Epithelial cell of prostate (primary cell): ENCODE results near the gene STK24.

ENCODE experiments used
- DNase-seq: peaks from one replicate; pipeline ENCODE4 v3.0.0-alpha.2; 2011; ENCODE audit warnings: low read depth, low spot score
- H3K27ac ChIP-seq: fragments of 450-650 bp; 2 replicates; pipeline ENCODE4 v1.5.1; 2017; ENCODE audit warnings: mild to moderate bottlenecking

Gene STK24

DNA sequence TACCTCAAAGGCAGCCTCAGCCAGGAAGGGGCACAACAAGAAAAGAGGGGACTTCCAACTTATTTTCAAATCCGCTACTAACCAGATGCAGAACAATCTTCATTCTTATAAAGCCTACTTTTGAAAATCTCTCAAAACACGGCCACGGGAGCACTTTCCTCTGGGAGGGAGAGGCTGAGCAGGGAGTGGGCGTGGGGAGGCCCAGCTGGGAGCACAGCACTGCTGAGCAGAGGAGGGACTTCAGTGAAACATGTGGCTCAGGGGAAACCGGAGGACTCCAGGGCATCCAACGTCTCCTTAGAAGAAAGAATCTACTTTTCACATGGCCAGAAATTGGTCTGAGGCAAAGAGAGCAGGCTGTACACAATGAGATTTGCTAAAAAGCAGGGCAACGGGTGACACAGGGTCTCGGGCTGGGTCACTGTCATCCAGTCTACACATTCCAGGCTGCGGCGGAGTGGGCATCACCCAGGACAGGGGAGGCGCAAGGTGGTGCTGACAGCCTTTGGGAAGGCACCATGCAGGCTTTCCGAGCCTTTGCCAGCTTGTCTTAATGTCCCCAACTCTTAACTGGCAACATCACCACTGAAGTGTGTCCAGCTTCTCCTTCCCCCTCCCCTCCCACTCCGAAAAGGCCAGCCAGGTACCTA is 117.1 kb downstream of the STK24 start:
- no peak overlapping the region for H3K27ac ChIP-seq
- no peak for DNase-seq

DNA sequence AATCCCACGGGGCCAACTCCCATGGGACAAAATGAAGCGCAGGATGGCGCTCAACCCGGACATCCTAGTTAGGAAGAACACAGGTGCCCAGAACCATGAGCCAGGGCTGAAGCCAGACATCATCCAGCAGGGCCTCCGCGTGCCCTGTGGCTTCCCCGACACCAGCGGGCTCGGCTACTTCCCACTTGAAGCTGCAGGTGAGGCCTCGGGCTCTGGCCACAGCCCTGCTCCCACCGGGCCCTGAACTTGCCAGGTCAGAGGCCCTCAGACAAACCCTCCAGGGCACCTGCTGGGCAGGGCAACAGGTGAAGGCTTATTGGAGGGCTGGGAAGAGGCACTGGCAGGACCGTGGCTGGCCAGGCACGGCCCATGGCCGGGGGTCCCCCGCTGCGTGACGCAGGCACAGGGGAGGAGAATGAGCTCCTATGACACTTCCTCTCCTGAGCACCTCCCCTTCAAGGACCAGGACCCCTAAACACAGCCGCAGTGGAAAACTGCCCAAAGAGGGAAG is 117.7 kb downstream of the STK24 start:
- H3K27ac ChIP-seq = no peak overlapping the region
- no peak for DNase-seq

DNA sequence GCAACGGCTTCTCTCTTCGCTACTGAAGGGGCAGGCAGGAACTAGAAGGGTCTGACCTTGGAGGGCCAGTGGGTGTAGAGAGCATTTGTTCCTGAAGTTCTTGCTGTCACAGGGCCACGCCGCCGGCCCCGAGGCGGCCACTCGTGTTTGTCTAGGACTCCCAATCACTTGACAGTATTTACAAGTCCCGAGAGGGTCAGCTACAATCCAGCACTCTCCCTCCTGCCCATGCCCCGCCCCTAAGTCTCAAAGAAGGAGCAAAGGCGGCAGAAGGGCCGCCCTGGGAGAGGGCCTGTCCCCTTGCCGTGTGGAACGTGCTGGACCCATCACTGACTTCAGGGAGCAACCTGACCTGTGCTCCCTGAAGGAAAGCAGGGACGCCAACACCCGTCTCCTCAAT is 118.5 kb downstream of the STK24 start:
- H3K27ac ChIP-seq = no peak overlapping the region
- DNase-seq = no peak

DNA sequence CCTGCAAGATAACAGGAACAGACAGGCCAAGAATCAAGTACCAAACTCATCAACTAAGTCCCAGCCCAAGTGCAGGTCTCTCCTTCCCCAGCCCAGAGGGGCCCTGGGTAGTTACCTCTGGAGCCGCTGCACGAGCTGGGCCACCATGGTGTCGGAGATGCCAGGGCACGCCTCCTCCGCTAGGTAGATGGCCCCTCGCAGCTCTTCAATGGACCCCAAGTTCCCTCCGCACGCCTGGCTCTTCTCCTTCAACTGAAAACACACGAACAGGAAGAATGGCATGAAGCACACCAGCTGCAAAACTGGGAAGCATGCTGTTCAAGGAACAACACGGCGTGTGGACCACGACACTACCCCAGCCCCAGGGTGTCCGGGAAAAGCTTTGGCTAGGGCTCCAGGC is 119.9 kb downstream of the STK24 start:
- DNase-seq = no peak
- H3K27ac ChIP-seq = no peak overlapping the region

DNA sequence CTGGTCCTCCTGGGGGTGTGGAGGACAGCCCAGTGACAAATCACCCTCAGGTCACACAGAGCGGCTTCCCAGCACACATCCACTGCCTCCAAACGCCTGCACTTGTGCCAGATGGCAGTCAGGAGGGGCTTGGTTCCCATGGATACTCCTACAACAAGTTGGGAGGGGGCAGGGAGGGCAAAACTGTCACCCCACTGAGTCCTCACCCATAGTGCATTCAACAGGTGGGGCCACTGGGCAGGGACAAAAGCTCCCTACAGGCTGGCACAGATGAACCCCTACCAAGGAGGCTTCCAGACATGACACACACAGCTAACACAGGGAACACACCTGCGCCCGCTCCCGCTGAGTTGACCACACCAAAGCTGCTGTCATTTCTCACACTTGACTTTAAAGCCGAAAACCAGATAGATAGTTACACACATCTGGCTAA is 120.5 kb downstream of the STK24 start:
- no peak overlapping the region for H3K27ac ChIP-seq
- DNase-seq = no peak

DNA sequence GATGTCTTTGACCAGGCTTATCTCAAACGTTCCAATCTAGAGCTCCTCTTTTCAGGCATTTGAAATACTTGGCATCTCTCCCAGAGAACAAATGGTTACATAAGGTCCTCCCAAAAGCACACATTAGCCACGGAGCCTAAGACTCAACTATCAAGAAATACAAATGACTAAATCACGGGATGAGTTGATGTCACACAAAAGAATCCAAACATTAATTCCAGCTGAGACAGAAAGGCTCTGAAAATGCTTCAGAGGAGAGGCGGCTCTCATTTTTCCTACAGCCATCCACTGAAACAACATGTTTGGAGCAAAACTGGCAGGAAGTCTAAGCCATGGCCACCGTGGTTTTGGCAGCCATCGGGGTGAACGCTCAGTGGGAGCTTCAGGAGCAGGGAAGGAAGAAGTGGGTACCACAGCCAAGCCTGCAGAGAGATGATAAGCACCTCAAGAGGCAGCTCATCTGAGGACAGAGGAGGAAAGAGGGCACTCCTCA is 122.5 kb downstream of the STK24 start:
- no peak for DNase-seq

DNA sequence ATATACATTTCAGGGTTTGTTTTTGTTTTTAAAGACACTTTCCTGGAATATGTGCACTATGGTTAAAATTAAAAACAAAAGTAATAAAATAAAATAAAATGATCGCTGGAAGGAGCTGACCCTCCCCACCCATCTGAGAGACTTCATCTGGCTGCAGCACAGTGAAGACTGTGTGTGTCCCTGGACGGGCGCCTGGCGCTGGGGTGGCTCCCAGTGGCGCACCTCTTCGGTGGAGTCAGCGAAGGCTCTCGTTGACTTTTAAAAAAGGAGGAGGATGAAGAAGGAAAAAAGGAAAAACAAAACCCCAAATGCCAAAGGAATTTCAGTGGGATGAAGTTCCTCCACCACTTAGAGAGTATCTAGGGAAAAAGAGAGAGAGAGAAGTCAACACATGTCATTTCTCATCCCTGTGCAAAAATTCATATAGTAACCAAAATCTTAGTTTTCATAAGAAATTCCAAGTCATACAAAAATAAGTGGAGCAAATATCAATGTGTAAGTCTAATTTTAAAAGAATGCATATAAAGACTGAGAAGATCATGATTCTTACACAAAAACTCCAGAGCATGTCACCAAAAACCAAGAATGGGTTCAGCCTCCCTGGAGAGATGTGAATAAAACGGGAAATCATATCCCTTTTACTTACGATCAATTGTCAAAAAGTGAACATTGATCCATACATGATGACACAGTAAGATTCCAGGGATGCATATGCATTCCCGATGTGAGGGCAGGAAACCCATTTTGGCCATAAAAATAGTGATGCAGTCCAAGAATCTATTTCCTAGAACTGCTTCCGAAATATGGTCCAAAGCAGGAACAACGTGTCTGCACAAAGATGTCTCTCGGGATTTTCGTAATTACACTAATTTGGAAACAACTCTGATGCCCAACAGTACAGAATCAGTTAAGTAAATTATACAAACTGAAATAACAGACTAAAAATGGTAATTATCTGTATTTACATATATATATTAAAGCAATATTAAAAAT is 123.8 kb downstream of the STK24 start:
- no peak overlapping the region for H3K27ac ChIP-seq
- DNase-seq = no peak

More for the DNA sequence above, 122.5 kb downstream of the STK24 start:
- peak overlapping the region; percentile 32 for H3K27ac ChIP-seq

DNA sequence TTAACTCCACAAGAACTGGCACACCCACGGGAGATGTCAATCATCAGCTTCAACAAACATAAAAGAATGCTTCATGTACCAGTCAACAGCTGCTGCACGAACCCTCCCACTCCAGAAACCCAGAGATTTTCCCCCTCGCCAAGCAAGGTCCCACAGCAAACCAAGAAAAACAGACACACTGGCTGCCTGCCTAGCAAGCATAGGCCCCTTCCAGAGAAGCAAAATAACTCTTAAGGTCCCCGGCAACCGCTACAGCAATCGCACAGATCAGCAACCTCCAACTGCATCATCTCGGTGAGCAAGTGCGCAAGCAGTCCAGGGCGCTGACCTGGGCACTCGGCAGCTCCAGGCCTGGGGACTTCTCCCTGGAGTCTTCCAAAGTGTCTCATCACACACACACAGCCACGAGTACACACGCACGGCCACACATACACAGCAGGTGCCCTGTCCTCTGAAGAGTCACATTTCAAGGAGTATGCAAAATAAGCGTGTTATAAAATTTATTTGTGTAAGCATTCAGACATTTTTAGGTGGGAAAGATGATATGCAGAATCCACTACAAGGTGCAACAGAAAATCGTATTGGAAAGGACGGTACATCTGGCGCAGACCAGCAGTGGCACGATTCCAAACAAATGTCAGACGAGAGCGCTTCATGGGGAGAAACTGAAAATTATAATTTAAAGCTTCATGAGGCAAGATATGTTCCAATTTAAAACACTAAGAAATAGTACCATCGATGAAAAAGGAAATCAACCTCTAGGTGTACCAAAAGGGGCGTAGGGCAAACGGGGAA is 125.0 kb downstream of the STK24 start:
- DNase-seq = no peak
- H3K27ac ChIP-seq = no peak overlapping the region

DNA sequence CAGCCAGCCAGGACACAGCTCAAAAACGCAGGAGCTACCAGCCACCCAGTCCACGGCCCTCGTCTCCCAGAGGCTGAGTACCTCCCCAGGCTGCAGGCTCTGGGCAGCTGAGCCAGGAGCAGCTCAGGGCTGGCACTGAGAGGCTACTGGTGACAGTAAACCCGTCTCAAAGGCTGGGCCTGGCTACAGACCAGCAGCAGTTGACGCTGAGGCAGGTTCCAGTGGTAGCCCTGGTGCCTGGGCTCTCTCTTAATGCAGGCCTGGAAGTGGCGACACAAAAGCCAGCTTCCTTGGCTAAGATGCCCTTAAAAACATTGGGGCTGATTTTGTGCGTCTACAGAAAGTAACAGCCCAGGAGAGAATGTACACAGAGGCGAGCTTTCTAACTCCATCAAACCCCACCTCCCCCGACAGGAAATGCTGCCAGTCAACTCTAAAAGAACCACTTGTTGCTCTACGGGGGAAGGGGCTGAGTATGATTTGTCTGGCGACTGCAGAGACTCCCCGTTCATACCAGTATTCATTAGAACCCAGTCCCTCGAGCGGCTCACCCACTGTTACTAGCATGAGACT is 126.3 kb downstream of the STK24 start:
- DNase-seq = no peak
- H3K27ac ChIP-seq = no peak overlapping the region

DNA sequence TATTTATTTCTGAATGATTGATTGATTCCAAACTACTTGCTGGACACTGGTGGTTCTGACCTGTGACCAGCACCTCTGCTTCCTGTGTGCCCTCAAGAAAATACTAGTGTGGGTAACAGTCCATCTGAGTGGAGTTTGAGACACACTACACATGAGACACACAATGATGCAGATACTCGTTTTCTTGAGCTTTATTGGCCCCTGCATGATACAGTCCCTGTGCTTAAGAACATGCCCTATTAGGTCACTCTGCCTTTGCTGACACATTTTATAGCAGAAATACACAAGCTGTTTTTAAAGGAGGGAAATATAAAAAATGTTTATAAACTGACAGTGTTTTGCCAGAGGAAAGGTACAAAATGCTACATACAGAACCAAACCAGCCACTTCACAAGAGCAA is 126.9 kb downstream of the STK24 start:
- no peak for DNase-seq
- no peak overlapping the region for H3K27ac ChIP-seq

DNA sequence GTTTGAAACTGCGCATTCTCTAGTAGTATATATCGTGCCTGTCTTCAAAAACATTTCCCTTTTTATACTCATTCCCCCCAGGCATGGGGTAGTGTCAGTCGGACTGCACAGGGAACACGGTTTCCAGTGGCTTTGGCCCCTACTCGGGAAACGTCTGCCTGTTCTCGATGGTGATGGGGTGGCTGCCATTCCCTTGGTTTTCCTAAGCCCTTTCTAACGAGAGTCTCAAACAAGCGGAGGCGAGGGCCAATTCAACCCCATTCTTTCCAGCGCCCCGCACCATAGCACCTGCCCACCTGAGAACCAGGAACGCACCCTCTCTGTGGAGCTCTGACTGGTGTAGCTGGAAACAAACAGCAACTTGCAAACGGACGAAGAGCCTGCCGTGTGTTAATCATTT is 127.6 kb downstream of the STK24 start:
- DNase-seq = no peak
- no peak overlapping the region for H3K27ac ChIP-seq

DNA sequence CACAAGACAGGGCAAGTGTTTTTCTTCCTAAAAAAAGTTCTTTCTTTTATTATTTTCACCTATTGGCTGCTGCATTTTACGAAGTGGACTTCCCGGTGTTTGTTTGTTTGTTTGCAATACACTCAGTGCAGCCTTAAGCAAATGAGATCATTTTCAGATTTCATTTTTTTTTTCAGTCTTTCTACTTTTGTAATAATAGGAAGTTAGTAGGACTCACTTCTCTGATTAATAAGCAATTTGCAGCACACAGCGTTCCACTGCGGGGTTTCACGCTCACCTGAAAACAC is 128.3 kb downstream of the STK24 start:
- no peak overlapping the region for H3K27ac ChIP-seq
- no peak for DNase-seq

DNA sequence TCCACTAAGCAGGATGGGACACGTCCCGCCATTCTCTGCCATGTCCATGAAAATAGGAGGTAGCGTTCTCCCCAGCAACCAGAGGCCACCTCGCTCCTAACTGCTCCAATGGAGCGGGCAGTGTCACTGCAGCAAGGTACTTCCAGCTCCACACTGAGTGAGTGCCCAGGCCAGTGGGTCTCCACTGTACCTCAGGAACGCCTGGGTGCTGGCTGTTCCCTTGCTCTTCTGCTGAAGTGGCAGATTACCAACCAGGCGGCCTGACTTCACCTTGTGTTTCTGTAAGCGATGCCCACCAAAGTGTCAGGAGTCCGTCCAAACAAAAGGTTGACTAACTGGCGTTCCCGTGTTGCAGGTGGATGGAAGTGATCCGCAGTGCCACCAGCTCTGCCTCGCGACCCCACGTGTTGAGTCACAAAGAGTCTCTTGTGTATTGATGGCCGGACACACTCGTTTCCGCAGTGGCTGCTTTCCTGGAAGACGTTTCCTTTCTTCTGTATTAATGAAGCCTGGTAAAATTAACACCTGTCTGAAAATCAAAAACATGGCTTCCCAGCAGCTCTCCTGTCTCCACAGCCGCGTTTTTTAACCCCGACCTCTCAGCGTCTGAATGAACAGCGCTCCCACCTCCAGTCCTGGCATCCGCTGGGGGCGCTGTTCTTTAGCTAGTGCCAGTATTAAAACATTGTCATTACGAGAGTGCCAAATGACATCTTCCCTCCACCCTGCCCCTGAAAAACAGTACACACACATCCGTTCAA is 128.8 kb downstream of the STK24 start:
- no peak for DNase-seq
- no peak overlapping the region for H3K27ac ChIP-seq

DNA sequence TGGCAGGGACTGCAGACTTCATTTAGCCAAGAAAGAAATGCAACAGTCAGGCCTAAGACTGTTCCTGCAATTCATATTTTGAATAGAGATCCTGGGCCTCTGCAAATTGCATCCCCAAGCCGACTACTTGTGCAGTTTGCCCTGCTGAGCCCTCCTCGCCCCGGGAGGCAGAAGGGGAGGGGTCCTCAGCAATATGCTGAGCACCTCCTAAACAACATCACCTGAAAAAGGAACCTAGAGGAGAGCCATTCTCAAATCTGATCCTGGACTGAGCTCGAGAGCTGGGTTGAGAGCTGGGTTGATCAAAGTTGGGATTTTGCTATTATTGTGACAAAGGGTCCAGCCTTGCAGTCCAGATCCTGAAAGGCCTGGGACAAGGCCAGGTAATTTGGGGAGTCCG is 129.8 kb downstream of the STK24 start:
- no peak overlapping the region for H3K27ac ChIP-seq
- no peak for DNase-seq

DNA sequence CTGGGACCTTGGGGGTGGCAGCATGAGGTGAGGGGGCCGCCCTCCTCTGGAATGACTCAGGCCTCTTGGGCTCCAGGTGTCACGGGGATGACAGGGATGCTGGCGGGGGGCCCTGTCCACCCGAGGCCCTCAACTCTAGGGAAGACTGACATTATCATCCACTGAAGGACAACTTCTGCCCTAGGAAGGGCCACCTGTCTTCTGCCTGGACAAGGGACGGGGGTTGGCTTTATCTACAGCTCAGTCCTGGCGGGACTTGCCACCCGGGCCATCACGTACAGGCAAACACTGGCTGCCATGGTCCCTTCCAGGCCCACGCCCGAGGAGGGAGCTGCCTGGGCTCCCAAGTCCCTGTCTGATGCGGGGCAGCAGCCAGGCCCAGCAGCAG is 130.7 kb downstream of the STK24 start:
- peak overlapping the region; percentile 67 for H3K27ac ChIP-seq
- DNase-seq = no peak

DNA sequence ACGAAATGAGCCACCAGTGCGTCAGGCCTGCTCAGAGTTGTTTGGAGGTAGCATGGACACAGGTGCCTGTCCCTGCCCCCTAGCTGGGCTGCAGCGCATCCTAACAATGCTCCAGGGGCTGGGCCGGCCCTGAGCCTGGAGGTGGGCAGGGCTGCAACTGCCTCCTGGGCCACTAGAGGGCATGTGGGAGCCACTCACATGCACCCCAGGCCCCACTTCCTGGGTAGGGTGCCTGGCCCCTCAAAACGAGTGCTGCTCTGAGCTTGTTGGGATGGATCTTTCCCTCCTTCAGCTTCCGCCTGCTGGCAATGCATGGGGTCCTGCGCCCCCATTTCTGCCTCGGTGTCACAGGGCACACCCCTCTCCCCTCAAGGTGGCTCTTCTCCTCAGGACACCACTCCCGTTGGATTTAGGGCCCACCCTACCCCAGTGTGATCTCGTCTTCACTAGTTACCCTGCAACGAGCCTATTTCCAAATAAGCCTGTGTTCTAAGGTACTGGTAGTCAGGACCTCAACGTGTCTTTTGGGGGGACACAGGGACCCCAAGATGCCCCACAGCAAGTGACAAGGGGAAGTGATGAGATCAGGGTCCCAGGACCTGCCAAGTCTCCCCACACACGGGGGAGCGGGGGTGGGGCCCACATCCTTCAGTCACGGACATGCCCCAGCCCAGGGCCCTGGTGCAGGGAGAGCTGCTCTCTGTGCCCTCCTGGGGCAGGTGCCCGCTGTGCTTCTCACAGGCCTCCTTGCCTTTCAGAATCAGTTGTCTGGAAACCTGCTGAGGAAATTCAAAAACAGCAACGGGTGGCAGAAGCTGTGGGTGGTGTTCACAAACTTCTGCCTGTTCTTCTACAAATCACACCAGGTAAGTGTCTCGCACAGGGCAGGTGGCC is 131.3 kb downstream of the STK24 start:
- no peak for DNase-seq
- H3K27ac ChIP-seq = peak overlapping the region; percentile 67

DNA sequence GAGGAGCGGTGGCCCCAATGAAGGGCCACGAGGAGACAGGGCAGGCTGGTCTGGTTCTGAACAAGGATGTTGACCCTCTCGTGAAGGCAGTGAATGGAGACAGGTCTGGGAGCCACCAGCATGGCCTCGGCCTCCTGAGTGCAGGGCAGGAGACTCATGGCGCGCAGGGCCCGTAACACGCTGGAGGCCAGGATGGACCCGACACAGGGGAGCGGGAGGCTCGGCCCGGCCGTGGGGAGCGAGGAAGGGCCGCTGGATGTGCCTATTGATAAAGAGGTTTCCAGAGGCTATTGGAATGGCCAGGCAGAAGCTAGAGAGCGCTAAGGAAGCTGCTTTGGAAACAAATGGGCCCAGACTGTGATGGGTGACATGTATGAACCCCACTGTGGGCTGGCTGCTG is 132.5 kb downstream of the STK24 start:
- DNase-seq = no peak
- H3K27ac ChIP-seq = peak overlapping the region; percentile 67

DNA sequence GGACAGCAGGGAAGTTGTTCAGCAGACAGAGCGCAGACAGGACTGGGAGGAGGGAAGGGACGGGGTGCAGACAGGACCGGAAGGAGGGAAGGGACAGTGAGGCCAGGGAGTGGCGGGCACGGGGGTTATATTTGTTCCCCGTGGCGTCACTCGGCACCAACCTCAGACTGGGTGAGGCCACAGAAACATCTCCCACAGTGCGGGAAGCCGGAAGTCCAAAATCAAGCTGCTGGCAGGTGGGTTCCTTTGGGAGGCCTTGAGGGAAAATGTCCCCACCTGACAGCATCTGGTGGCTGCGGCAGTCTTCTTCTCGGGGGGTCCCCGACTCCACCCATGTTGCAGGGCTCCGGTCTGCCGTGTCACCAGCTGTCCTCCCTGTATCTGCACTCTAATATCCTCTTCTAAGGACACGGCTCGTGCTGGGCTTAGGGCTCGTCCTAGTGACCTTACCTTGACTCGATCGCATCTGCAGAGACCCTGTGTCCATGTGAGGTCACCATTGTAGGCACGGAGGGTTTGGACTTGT is 133.0 kb downstream of the STK24 start:
- DNase-seq = no peak
- peak overlapping the region; percentile 67 for H3K27ac ChIP-seq
